ENCODE measurements around the gene SUMO2. TPM values are rescaled to one million over a fixed set of nuclear protein-coding genes. Genes with fewer than 3 reads are reported as not detected.
"Not testable (repeated sequence)": the region's sequence is repeated elsewhere in the genome, so short reads cannot be mapped to it uniquely, and the experiment has no call there.

Gene SUMO2
- polyA plus RNA-seq, 1 donor: 334 TPM

- no peak for DNase-seq (ENCODE audit: low read depth)
These were observed 996 bp downstream of the SUMO2 start for GRCh38 chr17:75181608-75182318.

DNA sequence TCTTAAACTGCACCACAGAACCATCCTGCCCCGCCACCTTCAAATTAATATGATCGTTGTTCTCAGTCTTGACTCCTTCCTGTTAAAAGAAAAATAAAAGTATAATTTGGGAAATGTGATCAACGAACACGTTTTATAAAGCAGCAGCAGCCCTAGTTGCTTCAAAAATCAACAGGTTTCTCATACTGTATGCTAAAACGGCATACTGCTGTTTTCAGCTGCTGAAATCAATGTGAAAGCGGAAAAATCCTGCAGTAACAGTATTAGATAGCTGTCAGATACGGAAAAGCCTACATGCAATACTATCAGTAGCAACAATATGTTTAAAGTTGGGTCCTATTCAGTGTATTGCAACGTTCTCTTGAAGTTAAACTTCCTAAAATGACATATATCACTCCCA, 1.6 kb downstream of the SUMO2 start:
- no peak for DNase-seq (ENCODE audit: low read depth)

DNA sequence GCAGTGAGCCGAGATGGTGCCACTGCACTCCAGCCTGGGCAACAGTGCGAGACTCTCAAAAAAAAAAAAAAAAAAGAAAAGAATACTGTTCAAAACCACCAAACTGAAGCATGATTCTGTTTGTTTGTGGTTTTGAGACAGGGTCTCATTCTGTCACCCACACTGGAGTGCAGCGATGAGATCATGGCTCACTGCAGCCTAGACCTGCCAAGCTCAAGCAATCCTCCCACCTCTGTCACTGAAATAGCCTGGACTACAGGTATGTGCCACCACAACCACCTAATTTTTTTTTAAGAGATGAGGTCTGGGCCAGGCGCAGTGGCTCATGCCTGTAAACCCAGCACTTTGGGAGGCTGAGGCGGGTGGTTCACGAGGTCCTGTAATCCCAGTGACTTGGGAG, 4.3 kb downstream of the SUMO2 start:
- DNase-seq (ENCODE audit: low read depth): no peak

- DNase-seq (ENCODE audit: low read depth): no peak
These were observed 6.1 kb downstream of the SUMO2 start for GRCh38 chr17:75176625-75177024.

DNA sequence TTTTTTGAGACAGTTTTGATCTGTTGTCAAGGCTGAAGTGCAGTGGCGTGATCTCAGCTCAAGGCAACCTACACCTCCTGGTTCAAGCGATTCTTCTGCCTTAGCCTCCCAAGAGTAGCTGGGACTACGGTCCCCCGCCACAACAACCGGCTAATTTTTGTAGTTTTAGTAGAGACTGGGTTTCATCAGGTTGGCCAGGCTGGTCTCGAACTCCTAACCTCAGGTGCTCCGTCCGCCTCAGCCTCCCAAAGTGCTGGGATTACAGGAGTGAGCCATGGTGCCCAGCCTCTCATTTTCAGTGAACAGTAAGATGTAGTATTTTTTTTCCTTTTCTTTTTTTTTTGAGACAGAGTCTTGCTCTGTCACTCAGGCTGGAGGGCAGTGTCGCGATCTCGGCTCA, 7.8 kb downstream of the SUMO2 start:
- no peak for DNase-seq (ENCODE audit: low read depth)

GRCh38 chr17:75173526-75173925, 9.2 kb downstream of the SUMO2 start:
- no peak for DNase-seq (ENCODE audit: low read depth)

GRCh38 chr17:75168998-75169397, 13.8 kb downstream of the SUMO2 start:
- no peak for DNase-seq (ENCODE audit: low read depth)

DNA sequence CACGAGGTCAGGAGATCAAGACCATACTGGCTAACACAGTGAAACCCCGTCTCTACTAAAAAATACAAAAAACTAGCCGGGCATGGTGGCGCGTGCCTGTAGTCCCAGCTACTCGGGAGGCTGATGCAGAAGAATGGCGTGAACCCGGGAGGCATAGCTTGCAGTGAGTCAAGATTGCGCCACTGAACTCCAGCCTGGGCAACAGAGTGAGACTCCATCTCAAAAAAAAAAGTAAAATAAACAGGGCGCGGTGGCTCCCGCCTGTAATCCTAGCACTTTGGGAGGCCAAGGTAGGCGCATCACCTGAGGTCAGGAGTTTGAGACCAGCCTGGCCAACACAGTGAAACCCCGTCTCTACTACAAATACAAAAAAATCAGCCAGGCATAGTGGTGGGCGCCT, 18.2 kb downstream of the SUMO2 start:
- not testable (repeated sequence) for DNase-seq (ENCODE audit: low read depth)

DNA sequence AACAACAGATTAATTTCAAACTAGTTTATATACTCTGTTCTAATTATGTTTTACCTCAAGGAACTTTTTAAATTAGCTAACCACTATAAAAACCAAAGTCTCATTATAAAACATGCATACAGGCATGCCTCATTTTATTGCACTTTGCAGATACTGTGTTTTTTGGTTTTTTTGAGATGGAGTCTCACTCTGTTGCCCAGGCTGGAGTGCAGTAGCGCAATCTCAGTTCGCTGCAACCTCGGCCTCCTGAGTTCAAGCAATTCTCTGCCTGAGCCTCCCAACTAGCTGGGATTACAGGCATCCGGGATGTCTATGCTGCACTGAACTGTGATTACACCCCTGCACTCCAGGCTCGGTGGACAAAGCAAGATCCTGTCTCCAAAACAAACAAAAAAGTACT, 19.7 kb downstream of the SUMO2 start:
- DNase-seq (ENCODE audit: low read depth): no peak

DNA sequence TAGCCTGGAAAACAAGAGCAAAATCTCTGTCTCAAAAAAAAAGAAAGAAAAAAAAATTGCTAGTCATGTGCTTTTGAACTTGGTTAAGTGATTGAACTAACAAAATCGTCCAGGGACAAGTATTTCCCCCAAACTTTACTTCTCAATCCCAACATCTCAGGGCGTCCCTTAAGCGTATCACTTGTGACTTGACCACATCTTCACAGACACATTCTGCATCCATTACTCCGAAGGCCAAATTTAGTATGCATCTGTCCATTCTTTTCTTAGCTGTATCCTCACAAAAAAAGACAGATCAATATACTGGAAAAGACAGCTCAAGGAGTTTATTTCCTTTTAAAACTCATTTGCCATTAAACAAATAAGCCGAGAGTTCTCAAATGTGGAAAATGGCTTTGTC, 22.5 kb downstream of the SUMO2 start:
- no peak for DNase-seq (ENCODE audit: low read depth)

GRCh38 chr17:75159196-75160031, 23.3 kb downstream of the SUMO2 start:
- DNase-seq (ENCODE audit: low read depth): no peak

GRCh38 chr17:75158480-75158879, 24.3 kb downstream of the SUMO2 start:
- DNase-seq (ENCODE audit: low read depth): not testable (repeated sequence)

- no peak for DNase-seq (ENCODE audit: low read depth)
These were observed 27.6 kb downstream of the SUMO2 start for GRCh38 chr17:75155191-75155601.

DNA sequence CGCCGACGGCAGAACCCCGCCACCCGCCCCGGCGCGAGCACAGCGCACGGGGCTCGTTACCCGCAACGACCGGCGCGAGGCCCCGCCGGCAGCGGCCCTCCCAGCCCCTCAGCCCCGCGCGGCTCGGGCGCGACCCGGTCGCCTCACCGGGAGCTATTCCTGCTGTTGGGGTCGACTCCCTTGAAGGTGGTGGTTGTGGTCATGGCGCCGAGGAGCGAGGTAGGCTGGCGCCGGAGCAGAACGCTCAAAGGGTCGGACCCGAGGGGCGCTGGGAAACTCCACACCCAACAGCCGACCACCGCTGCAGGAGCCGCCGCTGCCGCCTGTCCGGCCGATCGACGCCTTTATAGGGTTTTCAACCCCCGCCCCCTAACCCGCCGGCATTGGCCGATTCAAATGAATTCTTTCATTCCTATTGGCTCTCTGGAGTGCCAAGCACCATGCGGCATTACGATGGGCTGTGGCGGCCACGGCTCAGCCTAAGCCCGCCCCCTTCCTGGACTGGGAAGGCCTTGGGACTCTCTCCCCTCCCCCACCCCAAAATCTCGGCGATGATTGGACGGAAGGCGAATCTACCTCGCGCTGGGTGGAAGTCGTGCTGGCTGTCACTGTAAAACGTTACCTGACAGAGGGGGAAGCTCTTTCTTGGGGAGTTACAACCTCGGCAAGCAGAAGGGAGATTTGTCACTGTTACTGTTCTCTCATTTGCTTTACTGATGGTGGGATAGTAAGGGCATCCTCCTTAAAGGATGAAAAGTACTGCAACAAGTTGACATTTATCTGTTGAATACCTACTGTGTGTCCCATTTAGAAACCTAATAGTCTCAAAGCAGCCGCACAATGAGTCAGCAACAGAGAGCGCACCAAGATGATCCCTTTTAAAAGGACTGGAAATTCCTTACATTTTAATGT, 28.3 kb downstream of the SUMO2 start, which contains the start of gene JPT1:
Gene JPT1, minus strand, starts transcription at position 318 of the 912 bp plus-strand sequence. Its CDS starts 115 bp downstream, at position 203.
- peak; percentile 96 for DNase-seq (ENCODE audit: low read depth)

DNA sequence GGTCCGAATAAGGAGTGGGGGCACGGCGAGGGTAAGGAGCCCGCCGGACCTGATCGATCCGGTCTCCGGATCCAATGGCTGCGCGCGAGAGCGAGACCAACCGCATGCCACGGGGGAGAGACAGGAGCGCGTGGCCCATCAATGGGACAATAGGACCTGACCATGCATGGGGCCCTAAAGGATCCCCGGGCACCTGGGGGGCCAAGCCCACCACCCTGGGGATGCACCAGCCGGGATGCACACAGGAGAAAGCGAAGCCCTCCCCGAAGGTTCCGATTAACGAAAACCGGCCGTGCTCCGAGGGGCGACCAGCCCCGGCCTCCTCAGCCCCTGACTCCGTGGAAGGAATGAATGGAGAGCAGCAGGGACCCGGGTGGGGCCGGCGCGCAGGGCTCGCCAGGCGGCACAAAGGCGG, 29.0 kb downstream of the SUMO2 start:
- DNase-seq (ENCODE audit: low read depth): no peak

- no peak for DNase-seq (ENCODE audit: low read depth)
These were observed 29.6 kb downstream of the SUMO2 start for GRCh38 chr17:75152922-75153779.

- DNase-seq (ENCODE audit: low read depth): no peak
These were observed 30.2 kb downstream of the SUMO2 start for GRCh38 chr17:75152523-75152921.

- DNase-seq (ENCODE audit: low read depth): no peak
These were observed 30.8 kb downstream of the SUMO2 start for GRCh38 chr17:75151930-75152329.

DNA sequence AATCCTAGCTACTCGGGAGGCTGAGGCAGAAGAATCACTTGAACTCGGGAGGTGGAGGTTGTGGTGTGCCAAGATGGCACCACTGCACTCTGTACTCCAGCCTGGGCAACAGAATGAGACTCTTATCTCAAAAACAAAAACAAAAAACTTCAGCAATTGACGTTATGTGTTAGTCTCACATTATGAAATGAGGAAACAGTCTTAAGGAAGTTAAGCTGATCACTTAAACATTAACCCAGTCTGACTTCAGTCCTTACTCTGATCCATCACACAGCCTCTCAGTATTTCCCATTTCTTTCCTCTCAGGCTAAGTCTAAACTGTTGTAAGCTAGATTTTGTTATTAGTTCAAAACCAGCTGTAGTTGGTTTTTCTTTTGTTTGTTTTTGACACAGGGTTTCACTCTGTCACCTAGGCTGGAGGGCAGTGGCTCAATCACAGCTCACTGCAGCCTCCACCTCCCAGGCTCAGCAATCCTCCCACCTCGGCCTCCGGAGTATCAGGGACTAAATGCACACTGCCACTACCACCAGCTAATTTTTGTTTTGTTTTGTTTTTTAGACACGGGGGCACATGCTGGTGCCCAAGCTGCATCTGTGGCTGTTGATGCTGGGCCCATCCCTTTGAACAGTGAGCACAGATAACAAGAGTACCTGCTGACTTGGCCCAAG, 34.7 kb downstream of the SUMO2 start:
- DNase-seq (ENCODE audit: low read depth): no peak

DNA sequence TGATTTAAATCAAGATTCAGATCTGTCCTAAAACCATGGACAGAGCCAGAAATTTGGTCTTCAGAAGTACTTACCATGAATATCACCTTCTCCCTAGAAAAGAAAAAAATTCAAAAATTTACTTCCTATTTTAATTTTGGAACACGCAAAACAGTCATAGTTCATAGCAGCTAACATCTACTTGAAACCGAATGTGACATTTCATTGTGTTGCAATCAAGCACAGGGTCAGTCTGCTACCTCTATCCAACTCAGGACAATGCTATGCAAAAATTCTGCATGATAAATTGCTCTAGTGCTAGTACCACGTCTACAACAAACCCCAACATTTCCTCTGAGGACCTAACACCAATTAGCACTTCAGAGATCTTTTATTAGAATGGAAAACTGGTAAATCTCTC, 36.2 kb downstream of the SUMO2 start:
- DNase-seq (ENCODE audit: low read depth): no peak
